ENCODE data around the gene TXNL4B. TPM values are rescaled to one million over a fixed set of nuclear protein-coding genes. Genes with fewer than 3 reads are reported as not detected.
A peak's percentile ranks its signal among the peaks of the same experiment; 100 is the strongest.

The TXNL4B gene
- total and polyA plus RNA-seq, 12 donors, result 3.8 to 18.3 (median 10.0) TPM

DNA sequence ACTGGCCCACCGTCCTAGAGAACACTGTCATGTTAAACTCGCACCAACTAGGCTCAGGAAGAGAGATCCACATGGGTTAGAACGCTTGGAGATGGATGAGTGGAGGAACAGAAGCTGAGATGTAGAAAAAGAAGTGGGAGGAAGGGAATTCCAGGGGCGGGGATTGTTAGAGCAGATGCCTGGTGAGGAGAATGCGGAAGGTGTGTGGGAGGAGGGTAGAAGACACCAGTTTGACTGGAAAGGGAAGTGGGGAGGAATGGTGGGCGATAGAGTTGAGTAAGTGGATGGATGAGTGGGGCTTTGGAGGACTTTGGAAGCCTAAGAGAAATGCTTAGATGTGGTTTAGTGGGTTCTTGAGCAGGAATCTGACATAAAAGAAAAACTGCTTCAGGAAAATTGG lies 37.6 kb upstream of the TXNL4B start:
- DNase-seq, result no peak
- 74 to 86% (median 78%) methylated on average over 6 of the region's 6 CpGs for WGBS, 4 donors
- Histone ChIP-seq H3K4me3 (no peak overlapping the region), H3K36me3 (replicated peaks in 1 of 2) (no peaks in the 10 kb centered on the region), H3K9me3 (replicated peaks in 1 of 3) (no peaks in the 10 kb centered on the region), H3K27me3 (no peaks in the 10 kb centered on the region), H3K27ac (no peak overlapping the region), H3K4me1 (replicated peaks in 1 of 2) (peaks cover 0 to 3% of the 10 kb centered on the region in 2 donors)
- no peak for TF ChIP-seq POLR2A (IDR thresholded peaks at IDR 0.05)
- TF ChIP-seq CTCF (IDR thresholded peaks at IDR 0.05), result no peak
- intact Hi-C loops (cut with DNase I), result no loop called here

GRCh38 chr16:72129976-72130656 lies 36.7 kb upstream of the TXNL4B start:
- H3K36me3 ChIP-seq (replicated peaks in 1 of 2), result no peaks in the 10 kb centered on the region
- no peak for TF ChIP-seq CTCF (IDR thresholded peaks at IDR 0.05)
- no peak for TF ChIP-seq POLR2A (IDR thresholded peaks at IDR 0.05)
- H3K4me3 ChIP-seq, result no peak overlapping the region
- H3K27ac ChIP-seq, result no peak overlapping the region
- H3K27me3 ChIP-seq, result no peaks in the 10 kb centered on the region
- WGBS, 4 donors, result 76 to 90% (median 78%) methylated on average over 7 of the region's 7 CpGs
- intact Hi-C loops (cut with DNase I), result loop anchor here (10.0 kb wide), 1 partner anchor 335 kb away; no protein-coding TSS in a partner anchor
- no peaks in the 10 kb centered on the region for H3K9me3 ChIP-seq (replicated peaks in 1 of 3)
- peaks cover 0 to 6% of the 10 kb centered on the region in 2 donors for H3K4me1 ChIP-seq (replicated peaks in 1 of 2)
- no peak for DNase-seq

DNA sequence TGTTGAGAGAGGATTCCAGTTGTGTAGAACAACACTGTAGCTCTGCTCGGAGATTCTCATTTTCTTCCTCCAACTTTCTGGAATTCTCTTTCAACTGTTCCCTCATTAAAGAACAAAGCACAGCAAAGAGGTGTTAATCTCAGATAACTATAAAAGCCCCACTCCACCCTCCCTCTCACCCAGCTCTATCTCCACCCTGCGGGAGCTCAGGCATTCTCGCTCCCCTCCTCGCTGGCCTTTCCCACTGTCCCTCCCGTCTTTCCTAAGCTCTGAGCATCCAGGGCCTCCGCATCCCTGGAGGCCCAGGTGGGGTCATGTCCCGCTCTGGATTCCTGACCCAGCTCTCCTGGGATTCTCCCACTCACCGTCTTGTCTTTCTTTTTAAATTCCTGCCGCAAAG lies 35.3 kb upstream of the TXNL4B start:
- intact Hi-C loops (cut with DNase I), result loop anchor here (10.0 kb wide), 1 partner anchor 336 kb away; no protein-coding TSS in a partner anchor
- TF ChIP-seq POLR2A (IDR thresholded peaks at IDR 0.05), result no peak
- no peak for TF ChIP-seq CTCF (IDR thresholded peaks at IDR 0.05)
- 78 to 92% (median 81%) methylated on average over 9 of the region's 9 CpGs for WGBS, 4 donors

GRCh38 chr16:72126429-72126765 lies 33.0 kb upstream of the TXNL4B start:
- H3K4me3 ChIP-seq, result no peak overlapping the region
- no peak for TF ChIP-seq POLR2A (IDR thresholded peaks at IDR 0.05)
- TF ChIP-seq CTCF (IDR thresholded peaks at IDR 0.05), result no peak
- whole genome bisulfite sequencing, 4 donors, result 31 to 58% (median 39%) methylated on average over 2 of the region's 2 CpGs
- H3K27ac ChIP-seq, result peak overlapping the region in 2 of 5 donors; percentile 59 to 74
- no peaks in the 10 kb centered on the region for H3K27me3 ChIP-seq
- peak in 1 of 7 donors; percentile 17 for DNase-seq
- intact Hi-C loops (cut with DNase I), result loop anchor here (10.0 kb wide), 1 partner anchor 338 kb away; no protein-coding TSS in a partner anchor
- peaks cover 0 to 6% of the 10 kb centered on the region in 2 donors for H3K4me1 ChIP-seq (replicated peaks in 1 of 2)
- no peaks in the 10 kb centered on the region for H3K9me3 ChIP-seq (replicated peaks in 1 of 3)
- H3K36me3 ChIP-seq (replicated peaks in 1 of 2), result no peaks in the 10 kb centered on the region

More for the DNA sequence above, 35.3 kb upstream of the TXNL4B start:
- Histone ChIP-seq H3K27ac (no peak overlapping the region), H3K36me3 (replicated peaks in 1 of 2) (no peaks in the 10 kb centered on the region), H3K27me3 (no peaks in the 10 kb centered on the region), H3K4me3 (no peak overlapping the region), H3K4me1 (replicated peaks in 1 of 2) (peaks cover 0 to 6% of the 10 kb centered on the region in 2 donors), H3K9me3 (replicated peaks in 1 of 3) (no peaks in the 10 kb centered on the region)
- no peak for DNase-seq
